ENCODE measurements around the gene TOR2A. TPM values are rescaled to one million over a fixed set of nuclear protein-coding genes. Genes with fewer than 3 reads are reported as not detected.
A peak's percentile ranks its signal among the peaks of the same experiment; 100 is the strongest.
"Not testable (repeated sequence)": the region's sequence is repeated elsewhere in the genome, so short reads cannot be mapped to it uniquely, and the experiment has no call there.

The TOR2A gene
- 10 to 100 TPM; 20.9 to 27.8 (median 23.7) TPM for total RNA-seq
- 10.6 TPM for total RNA-seq (2013)

DNA sequence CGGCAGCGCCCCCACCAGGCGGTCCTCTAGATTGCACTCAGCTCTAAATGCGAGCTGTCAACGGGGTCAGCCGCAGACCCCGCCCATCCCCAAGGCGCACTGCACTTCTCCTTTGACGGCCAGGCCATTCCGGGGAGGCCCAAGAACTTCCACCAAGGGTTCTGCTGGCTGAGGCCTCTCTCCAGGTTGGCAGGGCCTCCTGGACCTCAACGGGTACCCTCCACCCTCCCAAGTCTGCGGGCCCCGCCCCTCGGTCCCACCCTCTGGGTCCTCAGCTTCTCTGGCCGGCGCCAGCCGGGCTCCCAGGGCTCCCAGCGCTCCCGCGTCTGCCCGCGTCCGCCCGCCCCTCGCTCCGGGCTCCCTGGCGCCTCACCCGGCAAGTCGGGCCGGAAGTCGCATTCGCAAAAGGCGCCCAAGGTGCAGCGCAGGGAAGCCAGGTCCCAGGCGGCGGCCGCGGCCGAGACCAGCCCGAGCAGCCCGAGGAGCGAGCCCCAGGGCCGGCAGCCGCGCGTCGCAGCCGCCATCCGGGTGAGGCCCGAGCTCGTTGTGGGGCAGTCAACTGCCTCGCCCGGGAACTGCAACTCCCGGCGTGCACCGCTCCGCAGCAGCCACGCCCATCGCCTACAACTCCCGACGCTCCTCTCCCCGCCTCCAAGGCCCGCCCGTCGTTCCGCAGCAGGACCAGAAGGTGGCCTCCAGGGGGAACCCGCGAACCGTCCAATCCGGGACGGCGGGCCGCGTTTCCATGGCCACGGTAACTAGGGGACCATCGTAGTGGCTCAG lies at the start of gene TOR2A:
Gene TOR2A (minus strand): TSS at position 548 of the 783 bp plus-strand sequence. CDS start 24 bp downstream, at position 524.
- H3K27me3 ChIP-seq (ENCODE audit: control insufficient read depth, insufficient read depth, low read length) = no peaks in the 10 kb centered on the region
- H3K27ac Mint-ChIP-seq = peak within 1 kb of the TSS; percentile 93 to 96
- peak within 1 kb of the TSS; percentile 50 for H3K4me3 ChIP-seq (ENCODE audit: low read length)
- peaks cover 8% of the 10 kb centered on the region for H3K36me3 Mint-ChIP-seq
- intact Hi-C loops (cut with micrococcal nuclease) = loop anchor here (1.0 to 10.0 kb wide), 9 partner anchors 36 to 231 kb away; partner anchors contain the start of genes FPGS and STXBP1
- H3K9me3 ChIP-seq (ENCODE audit: control insufficient read depth, insufficient read depth, low read length) = no peaks in the 10 kb centered on the region
- under 1% methylated on average over 76 of the region's 76 CpGs for WGBS (ENCODE audit: insufficient coverage)
- H3K36me3 ChIP-seq (ENCODE audit: control insufficient read depth, insufficient read depth, low read length) = peaks cover 28% of the 10 kb centered on the region
- H3K4me3 Mint-ChIP-seq = peak within 1 kb of the TSS; percentile 92
- no peaks in the 10 kb centered on the region for H3K27me3 Mint-ChIP-seq (ENCODE audit: low read depth in 2 of 2)
- ATAC-seq (peak; percentile 90 to 98 (median 90)), DNase-seq (peak; percentile 100)
- no peaks in the 10 kb centered on the region for H3K9me3 Mint-ChIP-seq
- peaks cover 5 to 24% of the 10 kb centered on the region in 2 donors for H3K4me1 Mint-ChIP-seq
- peak within 1 kb of the TSS; percentile 93 for H3K27ac ChIP-seq (ENCODE audit: low read length)
- TF ChIP-seq, protein P1, sequence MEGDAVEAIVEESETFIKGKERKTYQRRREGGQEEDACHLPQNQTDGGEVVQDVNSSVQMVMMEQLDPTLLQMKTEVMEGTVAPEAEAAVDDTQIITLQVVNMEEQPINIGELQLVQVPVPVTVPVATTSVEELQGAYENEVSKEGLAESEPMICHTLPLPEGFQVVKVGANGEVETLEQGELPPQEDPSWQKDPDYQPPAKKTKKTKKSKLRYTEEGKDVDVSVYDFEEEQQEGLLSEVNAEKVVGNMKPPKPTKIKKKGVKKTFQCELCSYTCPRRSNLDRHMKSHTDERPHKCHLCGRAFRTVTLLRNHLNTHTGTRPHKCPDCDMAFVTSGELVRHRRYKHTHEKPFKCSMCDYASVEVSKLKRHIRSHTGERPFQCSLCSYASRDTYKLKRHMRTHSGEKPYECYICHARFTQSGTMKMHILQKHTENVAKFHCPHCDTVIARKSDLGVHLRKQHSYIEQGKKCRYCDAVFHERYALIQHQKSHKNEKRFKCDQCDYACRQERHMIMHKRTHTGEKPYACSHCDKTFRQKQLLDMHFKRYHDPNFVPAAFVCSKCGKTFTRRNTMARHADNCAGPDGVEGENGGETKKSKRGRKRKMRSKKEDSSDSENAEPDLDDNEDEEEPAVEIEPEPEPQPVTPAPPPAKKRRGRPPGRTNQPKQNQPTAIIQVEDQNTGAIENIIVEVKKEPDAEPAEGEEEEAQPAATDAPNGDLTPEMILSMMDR (IDR thresholded peaks at IDR 0.05) = peak; percentile 71
- H3K4me1 ChIP-seq (ENCODE audit: control insufficient read depth, insufficient read depth, low read length) = peaks cover 22% of the 10 kb centered on the region

DNA sequence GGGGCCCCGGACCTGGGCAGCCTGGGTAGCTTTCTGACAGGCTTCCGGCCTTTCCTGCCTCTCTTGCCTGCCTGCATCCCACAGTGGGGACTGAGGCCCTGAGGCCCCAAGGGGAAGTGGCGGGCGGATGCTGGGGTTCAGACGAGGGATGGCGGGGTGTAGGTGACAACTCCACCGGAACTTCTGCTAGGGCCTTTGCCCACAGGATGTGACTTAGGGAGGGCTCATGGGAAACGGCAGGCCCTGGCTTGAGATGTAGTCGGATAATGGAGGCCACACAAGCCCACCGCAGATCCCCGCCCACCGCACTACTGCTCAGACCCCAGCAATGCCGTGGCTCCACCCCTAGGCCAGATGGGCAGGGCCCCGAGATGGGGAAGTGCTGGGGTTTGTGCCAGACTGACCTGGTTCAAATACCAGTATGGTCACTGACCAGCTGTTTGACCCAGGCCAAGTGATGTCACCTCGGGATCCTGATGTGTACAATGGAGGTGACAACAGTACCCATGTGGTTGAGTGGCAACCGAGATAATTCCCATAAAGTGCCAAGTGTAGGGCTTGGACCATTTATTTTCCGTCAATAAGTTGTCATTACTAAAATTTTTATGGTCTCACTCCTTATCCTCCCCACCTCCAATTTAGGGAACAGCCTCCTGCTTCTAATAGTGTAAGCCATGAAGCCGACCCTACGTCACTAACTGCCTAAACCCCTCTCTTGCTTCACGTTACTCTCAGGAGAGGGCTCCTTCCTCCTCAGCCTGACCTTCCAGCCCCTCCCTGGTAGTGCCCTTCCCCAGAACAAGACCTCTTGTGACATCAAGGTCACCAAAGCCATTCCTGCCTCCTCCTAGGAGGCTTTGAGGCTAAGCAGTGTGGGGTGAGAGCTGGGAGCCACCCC lies 48.3 kb upstream of the TOR2A start:
- no peaks in the 10 kb centered on the region for H3K27me3 Mint-ChIP-seq (ENCODE audit: low read depth in 2 of 2)
- H3K4me1 Mint-ChIP-seq = peaks cover 61 to 77% of the 10 kb centered on the region in 2 donors
- H3K36me3 ChIP-seq (ENCODE audit: control insufficient read depth, insufficient read depth, low read length) = peaks cover 14% of the 10 kb centered on the region
- H3K4me1 ChIP-seq (ENCODE audit: control insufficient read depth, insufficient read depth, low read length) = peaks cover 85% of the 10 kb centered on the region
- peak overlapping the region; percentile 6 for H3K4me3 ChIP-seq (ENCODE audit: low read length)
- peak overlapping the region; percentile 88 for H3K27ac ChIP-seq (ENCODE audit: low read length)
- peak overlapping the region; percentile 87 for H3K4me3 Mint-ChIP-seq
- H3K9me3 ChIP-seq (ENCODE audit: control insufficient read depth, insufficient read depth, low read length) = no peaks in the 10 kb centered on the region
- intact Hi-C loops (cut with micrococcal nuclease) = loop anchor here (1.0 to 2.0 kb wide), 3 partner anchors 7 to 19 kb away; partner anchors contain the start of gene FPGS
- H3K9me3 Mint-ChIP-seq = no peaks in the 10 kb centered on the region
- 4% methylated on average over 20 of the region's 20 CpGs for WGBS (ENCODE audit: insufficient coverage)
- peak overlapping the region; percentile 95 to 98 for H3K27ac Mint-ChIP-seq
- DNase-seq = peak; percentile 80 to 89
- no peaks in the 10 kb centered on the region for H3K27me3 ChIP-seq (ENCODE audit: control insufficient read depth, insufficient read depth, low read length)
- peak; percentile 24 to 66 (median 38) for ATAC-seq
- TF ChIP-seq, protein P1 (IDR thresholded peaks at IDR 0.05) = no peak
- H3K36me3 Mint-ChIP-seq = no peaks in the 10 kb centered on the region

DNA sequence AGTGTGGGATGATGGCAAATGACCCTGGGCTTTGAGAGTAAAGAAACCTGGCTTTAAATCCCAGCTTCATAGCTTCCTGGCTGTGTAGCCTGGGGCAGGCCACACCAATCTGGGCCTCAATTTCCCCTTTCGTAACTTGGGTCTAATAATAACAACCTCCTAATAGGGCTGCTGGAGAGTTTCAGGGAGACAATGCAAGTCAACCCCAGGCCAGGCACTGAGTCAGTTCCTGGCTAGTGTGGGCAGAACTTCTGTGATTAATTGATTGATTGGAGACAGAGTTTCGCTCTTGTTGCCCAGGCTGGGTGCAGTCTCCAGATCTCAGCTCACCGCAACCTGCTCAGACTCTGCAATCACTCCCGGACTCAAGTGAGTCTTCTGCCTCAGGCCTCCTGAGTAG lies 46.7 kb upstream of the TOR2A start:
- no peaks in the 10 kb centered on the region for H3K9me3 ChIP-seq (ENCODE audit: control insufficient read depth, insufficient read depth, low read length)
- H3K4me3 Mint-ChIP-seq = peak overlapping the region; percentile 50
- intact Hi-C loops (cut with micrococcal nuclease) = loop anchor here (2.0 kb wide), 1 partner anchor 123 kb away; no protein-coding TSS in a partner anchor
- peak overlapping the region; percentile 83 for H3K27ac ChIP-seq (ENCODE audit: low read length)
- no peaks in the 10 kb centered on the region for H3K27me3 ChIP-seq (ENCODE audit: control insufficient read depth, insufficient read depth, low read length)
- ATAC-seq = no peak
- H3K9me3 Mint-ChIP-seq = no peaks in the 10 kb centered on the region
- H3K4me1 Mint-ChIP-seq = peaks cover 60 to 78% of the 10 kb centered on the region in 2 donors
- H3K36me3 Mint-ChIP-seq = no peaks in the 10 kb centered on the region
- 85% methylated on average over 4 of the region's 4 CpGs for WGBS (ENCODE audit: insufficient coverage)
- peaks cover 76% of the 10 kb centered on the region for H3K4me1 ChIP-seq (ENCODE audit: control insufficient read depth, insufficient read depth, low read length)
- peak overlapping the region; percentile 95 to 98 for H3K27ac Mint-ChIP-seq
- H3K36me3 ChIP-seq (ENCODE audit: control insufficient read depth, insufficient read depth, low read length) = no peaks in the 10 kb centered on the region
- TF ChIP-seq, protein P1 (IDR thresholded peaks at IDR 0.05) = no peak
- no peaks in the 10 kb centered on the region for H3K27me3 Mint-ChIP-seq (ENCODE audit: low read depth in 2 of 2)
- no peak for DNase-seq
- no peak overlapping the region for H3K4me3 ChIP-seq (ENCODE audit: low read length)

DNA sequence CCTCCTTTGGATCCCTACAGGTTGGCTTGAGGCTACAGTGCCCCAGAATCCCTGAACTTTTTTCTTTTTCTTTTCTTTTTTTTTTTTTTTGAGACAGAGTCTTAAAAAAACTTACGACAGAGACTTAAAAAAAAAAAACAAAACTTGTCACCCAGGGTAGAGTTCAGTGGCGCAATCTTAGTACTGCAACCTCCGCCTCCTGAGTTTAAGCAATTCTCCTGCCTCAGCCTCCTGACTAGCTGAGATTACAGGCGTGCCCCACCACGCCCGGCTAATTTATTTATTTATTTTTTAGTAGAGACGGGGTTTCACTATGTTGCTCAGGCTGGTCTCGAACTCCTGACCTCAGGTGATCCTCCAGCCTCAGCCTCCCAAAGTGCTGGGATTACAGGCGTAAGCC lies 45.8 kb upstream of the TOR2A start:
- peak in 1 of 2 donors; percentile 54 for DNase-seq
- not testable (repeated sequence) for H3K27me3 Mint-ChIP-seq (ENCODE audit: low read depth in 2 of 2); H3K9me3 Mint-ChIP-seq; H3K27me3 ChIP-seq (ENCODE audit: control insufficient read depth, insufficient read depth, low read length); ATAC-seq; H3K36me3 Mint-ChIP-seq; H3K9me3 ChIP-seq (ENCODE audit: control insufficient read depth, insufficient read depth, low read length); H3K36me3 ChIP-seq (ENCODE audit: control insufficient read depth, insufficient read depth, low read length); H3K4me3 ChIP-seq (ENCODE audit: low read length)
- WGBS (ENCODE audit: insufficient coverage) = 56% methylated on average over 6 of the region's 9 CpGs
- Histone ChIP-seq H3K27ac (ENCODE audit: low read length) (peak overlapping the region; percentile 83), H3K4me1 (ENCODE audit: control insufficient read depth, insufficient read depth, low read length) (peaks cover 80% of the 10 kb centered on the region)
- Mint-ChIP-seq H3K27ac (peak overlapping the region; percentile 95 to 98), H3K4me3 (peak overlapping the region; percentile 98), H3K4me1 (peaks cover 62 to 82% of the 10 kb centered on the region in 2 donors)
- intact Hi-C loops (cut with micrococcal nuclease) = loop anchor here (2.0 kb wide), 1 partner anchor 124 kb away; no protein-coding TSS in a partner anchor
